NT2/D1 (cell line): ENCODE measurements around the gene NOX5.

Experiments used
- YY1 ChIP-seq: IDR thresholded peaks from 2 replicates; pipeline ENCODE4 v1.6.1; 2011; ENCODE audit not compliant: insufficient read length, insufficient read depth
- ZNF274 ChIP-seq: IDR thresholded peaks from 2 replicates; pipeline ENCODE4 v1.6.1; 2011; ENCODE audit warnings: mild to moderate bottlenecking, low read depth, low read length

DNA sequence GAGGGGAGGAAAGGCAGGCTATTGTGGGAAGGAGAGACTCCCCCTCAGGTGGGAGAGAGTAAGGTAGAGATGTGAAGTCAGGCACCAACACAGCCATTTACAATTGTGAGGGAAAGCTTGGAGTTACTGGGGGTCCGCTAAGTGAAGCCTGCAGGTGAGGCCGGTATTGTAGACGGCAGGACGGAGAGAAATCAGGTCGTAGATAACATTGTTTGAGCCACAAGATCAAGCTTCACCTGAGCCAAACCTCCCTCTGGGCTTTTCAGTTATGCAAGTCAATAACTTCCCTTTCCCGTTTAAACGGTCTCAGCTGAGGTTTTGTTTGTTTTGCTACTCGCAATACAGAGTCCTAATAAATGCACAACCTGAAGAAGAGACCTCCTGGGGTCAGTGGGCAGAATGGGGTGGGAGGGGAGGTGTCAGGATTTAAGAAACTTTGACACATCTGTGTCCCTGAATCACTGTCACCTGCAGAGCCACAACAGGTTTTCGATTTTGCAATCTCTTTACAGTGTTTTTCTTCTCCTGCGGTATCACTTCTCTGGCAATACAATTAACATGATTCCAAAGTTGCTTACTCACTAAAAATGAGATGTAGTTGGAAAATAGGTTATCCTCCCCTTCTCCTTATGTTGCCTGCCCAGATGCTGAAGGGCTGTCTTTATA, 73.9 kb downstream of the NOX5 start:
- TF ChIP-seq YY1: no peak
- no peak for TF ChIP-seq ZNF274
